Endothelial cell (in vitro differentiated cells): Measurements from ENCODE around the gene SYNE2. TPM values are rescaled to one million over a fixed set of nuclear protein-coding genes. Genes with fewer than 3 reads are reported as not detected.
"Not testable (repeated sequence)": the region's sequence is repeated elsewhere in the genome, so short reads cannot be mapped to it uniquely, and the experiment has no call there.

Source experiments
- DNase-seq: peaks from one replicate; pipeline ENCODE4 v3.0.0; 2021; ENCODE audit warnings: low spot score
- H3K27ac Mint-ChIP-seq: one replicate; pipeline ENCODE4 v1.8.0; 2021; ENCODE audit warnings: mixed read lengths, inconsistent platforms; ENCODE audit not compliant: unreplicated experiment
- H3K27me3 Mint-ChIP-seq: one replicate; pipeline ENCODE4 v1.8.0; 2021; ENCODE audit warnings: mild to moderate bottlenecking, moderate library complexity, mixed read lengths, inconsistent platforms; ENCODE audit not compliant: unreplicated experiment
- H3K36me3 Mint-ChIP-seq: one replicate; pipeline ENCODE4 v1.8.0; 2021; ENCODE audit warnings: mild to moderate bottlenecking, low read depth, mixed read lengths, inconsistent platforms; ENCODE audit not compliant: unreplicated experiment
- H3K4me1 Mint-ChIP-seq: one replicate; pipeline ENCODE4 v1.8.0; 2021; ENCODE audit warnings: mild to moderate bottlenecking, mixed read lengths, inconsistent platforms; ENCODE audit not compliant: unreplicated experiment
- H3K4me3 Mint-ChIP-seq: one replicate; pipeline ENCODE4 v1.8.0; 2021; ENCODE audit warnings: mild to moderate bottlenecking, mixed read lengths, inconsistent platforms; ENCODE audit not compliant: unreplicated experiment
- H3K9me3 Mint-ChIP-seq: one replicate; pipeline ENCODE4 v1.8.0; 2021; ENCODE audit warnings: mixed read lengths, inconsistent platforms; ENCODE audit not compliant: unreplicated experiment
- CTCF ChIP-seq: fragments of 200-600 bp; sonication (generic); IDR thresholded peaks from one replicate; pipeline ENCODE4 v1.5.0; 2021; ENCODE audit warnings: antibody characterized with exemption; ENCODE audit not compliant: unreplicated experiment
- total RNA-seq: library from RNA; stranded (reverse); fragmentation: NEBNext Ultra II Directional; extraction: Animal tissue kit (Norgen Biotek cat#: 25700); gene quantifications from one replicate; pipeline ENCODE4 v1.2.1, GENCODE V29; 2021; ENCODE audit not compliant: unreplicated experiment

The SYNE2 gene
- total RNA-seq, 1 donor from 2014 or later, result 35.9 TPM

GRCh38 chr14:63863004-63863403, 10.2 kb downstream of the SYNE2 start:
- no peak for DNase-seq
- Mint-ChIP-seq H3K27me3 (no peaks in the 10 kb centered on the region), H3K4me1 (peaks cover 15% of the 10 kb centered on the region), H3K9me3 (no peaks in the 10 kb centered on the region), H3K27ac (no peak overlapping the region), H3K36me3 (no peaks in the 10 kb centered on the region), H3K4me3 (no peak overlapping the region)
- no peak for TF ChIP-seq CTCF

- H3K4me1 Mint-ChIP-seq, result peaks cover 15% of the 10 kb centered on the region
- H3K27me3 Mint-ChIP-seq, H3K27ac Mint-ChIP-seq, H3K4me3 Mint-ChIP-seq, H3K36me3 Mint-ChIP-seq, DNase-seq, H3K9me3 Mint-ChIP-seq: not testable (repeated sequence)
Observed at GRCh38 chr14:63864775-63865174, 12.0 kb downstream of the SYNE2 start.

- Mint-ChIP-seq H3K36me3 (no peaks in the 10 kb centered on the region), H3K4me3 (no peak overlapping the region), H3K27me3 (no peaks in the 10 kb centered on the region), H3K9me3 (no peaks in the 10 kb centered on the region), H3K4me1 (peaks cover 12% of the 10 kb centered on the region), H3K27ac (no peak overlapping the region)
- TF ChIP-seq CTCF, result no peak
- no peak for DNase-seq
Observed at GRCh38 chr14:63867933-63868921, 15.4 kb downstream of the SYNE2 start.

- DNase-seq, H3K36me3 Mint-ChIP-seq, H3K27ac Mint-ChIP-seq, H3K9me3 Mint-ChIP-seq, H3K27me3 Mint-ChIP-seq, H3K4me3 Mint-ChIP-seq: not testable (repeated sequence)
- H3K4me1 Mint-ChIP-seq, result peaks cover 21% of the 10 kb centered on the region
Observed at GRCh38 chr14:63869940-63870752, 17.3 kb downstream of the SYNE2 start.

GRCh38 chr14:63870753-63871037, 17.9 kb downstream of the SYNE2 start:
- not testable (repeated sequence) for H3K9me3 Mint-ChIP-seq, DNase-seq, H3K4me3 Mint-ChIP-seq, H3K27me3 Mint-ChIP-seq, H3K36me3 Mint-ChIP-seq, H3K27ac Mint-ChIP-seq
- H3K4me1 Mint-ChIP-seq, result peaks cover 26% of the 10 kb centered on the region

GRCh38 chr14:63874223-63874622, 21.4 kb downstream of the SYNE2 start:
- H3K4me3 Mint-ChIP-seq, result no peak overlapping the region
- peaks cover 25% of the 10 kb centered on the region for H3K4me1 Mint-ChIP-seq
- TF ChIP-seq CTCF, result no peak
- H3K27me3 Mint-ChIP-seq, result peaks cover 2% of the 10 kb centered on the region
- H3K36me3 Mint-ChIP-seq, result no peaks in the 10 kb centered on the region
- no peaks in the 10 kb centered on the region for H3K9me3 Mint-ChIP-seq
- DNase-seq, result peak; percentile 23
- H3K27ac Mint-ChIP-seq, result peak overlapping the region; percentile 86
